H1 (cell line): ENCODE measurements around the gene DHX29. TPM values are rescaled to one million over a fixed set of nuclear protein-coding genes. Genes with fewer than 3 reads are reported as not detected.

Experiments
- CTCF ChIA-PET: fragments of 300-600 bp; sonication (Branson Sonifier 250); formaldehyde crosslinking; loops from one replicate; lab custom pipeline; 2021; ENCODE audit not compliant: partially characterized antibody; lab: Charles Lee
- POLR2A ChIA-PET: fragments of 300-600 bp; sonication (Branson Sonifier 250); formaldehyde crosslinking; loops from one replicate; lab custom pipeline; 2021; ENCODE audit warnings: inconsistent platforms; ENCODE audit not compliant: partially characterized antibody; lab: Charles Lee
- DNase-seq, 2 experiments: peaks; one replicate each; pipeline versions ENCODE4 v3.0.0 to v3.0.0-alpha.2; 2010 to 2022; ENCODE audit warnings: low spot score in 2 of 2, low read depth in 1 of 2, mixed read lengths in 1 of 2
- FAIRE-seq: peaks from 2 replicates; lab custom pipeline; 2011; peaks lifted over from hg19 to GRCh38; lab: Jason Lieb, UNC
- H2AFZ ChIP-seq: 2 replicates; pipeline ENCODE4 v1.8.1; 2012; ENCODE audit warnings: low read length, inconsistent platforms
- H2AK5ac ChIP-seq: 2 replicates; pipeline ENCODE4 v1.6.1; 2013; ENCODE audit warnings: low read depth, low read length
- H2BK120ac ChIP-seq: replicated peaks from 2 replicates; pipeline ENCODE3; 2013; ENCODE audit warnings: low read depth, low read length, inconsistent platforms
- H2BK12ac ChIP-seq: 2 replicates; pipeline ENCODE4 v1.6.1; 2013; ENCODE audit warnings: low read depth, low read length
- H2BK15ac ChIP-seq: 2 replicates; pipeline ENCODE4 v1.6.1; 2013; ENCODE audit warnings: low read length
- H2BK20ac ChIP-seq: 2 replicates; pipeline ENCODE4 v1.6.1; 2013; ENCODE audit warnings: low read length
- H2BK5ac ChIP-seq: 2 replicates; pipeline ENCODE4 v1.6.1; 2013; ENCODE audit warnings: low read depth, low read length
- H3K14ac ChIP-seq: 2 replicates; pipeline ENCODE4 v1.6.1; 2013; ENCODE audit warnings: inconsistent platforms; ENCODE audit not compliant: insufficient read length
- H3K18ac ChIP-seq: 2 replicates; pipeline ENCODE4 v1.6.1; 2013; ENCODE audit warnings: low read length; ENCODE audit errors: extremely low read depth
- H3K23ac ChIP-seq: 2 replicates; pipeline ENCODE4 v1.6.1; 2013; ENCODE audit warnings: inconsistent platforms; ENCODE audit not compliant: insufficient read length
- H3K23me2 ChIP-seq: 2 replicates; pipeline ENCODE4 v1.6.1; 2013; ENCODE audit warnings: low read depth, low read length
- H3K27ac ChIP-seq: 2 replicates; pipeline ENCODE4 v1.6.1; 2011; ENCODE audit warnings: low read depth, low read length, inconsistent platforms
- H3K27me3 ChIP-seq, 4 experiments: replicated peaks in 1 of 4; 1 replicate in 1 of 4; 2 replicates in 3 of 4; pipeline versions ENCODE4 v1.6.1 to v1.8.1; 2011 to 2013; ENCODE audit warnings: low read length in 3 of 4, mild to moderate bottlenecking in 3 of 4, inconsistent platforms in 2 of 4, mixed read lengths in 2 of 4, moderate library complexity in 1 of 4; ENCODE audit not compliant: control insufficient read depth in 3 of 4, insufficient read depth in 3 of 4; ENCODE audit errors: extremely low read depth in 1 of 4
- H3K36me3 ChIP-seq, 4 experiments: 2 replicates each; pipeline versions ENCODE4 v1.6.1 to v1.8.1; 2011 to 2013; ENCODE audit warnings: mild to moderate bottlenecking in 4 of 4, low read length in 3 of 4, moderate library complexity in 2 of 4, control low read depth in 1 of 4, inconsistent platforms in 1 of 4; ENCODE audit not compliant: insufficient read depth in 4 of 4, control insufficient read depth in 2 of 4
- H3K4ac ChIP-seq: replicated peaks from 2 replicates; pipeline ENCODE3; 2013; ENCODE audit warnings: low read length, low read depth, mixed read lengths, inconsistent platforms; ENCODE audit not compliant: insufficient read length
- H3K4me1 ChIP-seq, 4 experiments: replicated peaks in 1 of 4; 1 replicate in 1 of 4; 2 replicates in 3 of 4; pipeline versions ENCODE4 v1.6.1 to v1.8.1; 2011 to 2013; ENCODE audit warnings: low read length in 3 of 4, inconsistent platforms in 2 of 4, mixed read lengths in 1 of 4; ENCODE audit not compliant: insufficient read depth in 4 of 4, control insufficient read depth in 3 of 4
- H3K4me2 ChIP-seq, 2 experiments: 2 replicates each; pipeline versions ENCODE4 v1.6.1 to v1.8.1; 2011 to 2013; ENCODE audit warnings: low read depth in 2 of 2, low read length in 2 of 2, control low read depth in 1 of 2, inconsistent platforms in 1 of 2, mild to moderate bottlenecking in 1 of 2; ENCODE audit not compliant: insufficient read depth in 1 of 2
- H3K4me3 ChIP-seq, 4 experiments: fragments of 200-600, 300-600 bp in 1 of 4; sonication (generic), shearing (Covaris generic), sonication (Bioruptor Twin) in 1 of 4; 2 replicates each; pipeline versions ENCODE4 v1.5.1 to v1.8.1; 2011 to 2016; ENCODE audit warnings: low read length in 4 of 4, low read depth in 3 of 4, control low read depth in 2 of 4, inconsistent platforms in 2 of 4, mild to moderate bottlenecking in 2 of 4, mixed read lengths in 1 of 4, moderate library complexity in 1 of 4; ENCODE audit not compliant: insufficient read depth in 2 of 4; ENCODE audit errors: extremely low read depth in 1 of 4
- H3K56ac ChIP-seq: replicated peaks from 2 replicates; pipeline ENCODE3; 2013; ENCODE audit warnings: low read depth, mild to moderate bottlenecking, mixed read lengths, low read length, inconsistent platforms; ENCODE audit not compliant: insufficient read length
- H3K79me1 ChIP-seq: 2 replicates; pipeline ENCODE4 v1.6.1; 2013; ENCODE audit warnings: low read depth, low read length, control low read depth
- H3K79me2 ChIP-seq, 2 experiments: 2 replicates each; pipeline versions ENCODE4 v1.6.1 to v1.8.1; 2012 to 2013; ENCODE audit warnings: low read length in 2 of 2, mild to moderate bottlenecking in 2 of 2, inconsistent platforms in 1 of 2; ENCODE audit not compliant: insufficient read depth in 2 of 2, control insufficient read depth in 1 of 2
- H3K9ac ChIP-seq, 4 experiments: replicated peaks in 1 of 4; 1 replicate in 1 of 4; 2 replicates in 3 of 4; pipeline versions ENCODE4 v1.6.1 to v1.8.1; 2011 to 2013; ENCODE audit warnings: low read depth in 3 of 4, low read length in 3 of 4, control low read depth in 2 of 4, mild to moderate bottlenecking in 2 of 4, moderate library complexity in 2 of 4, inconsistent platforms in 1 of 4; ENCODE audit errors: extremely low read depth in 1 of 4
- H3K9me3 ChIP-seq, 2 experiments: 2 replicates each; pipeline versions ENCODE4 v1.6.1 to v1.8.1; 2012 to 2013; ENCODE audit warnings: mild to moderate bottlenecking in 2 of 2, moderate library complexity in 2 of 2, control low read depth in 1 of 2, inconsistent platforms in 1 of 2, low read depth in 1 of 2, low read length in 1 of 2, mixed read lengths in 1 of 2; ENCODE audit not compliant: insufficient read depth in 2 of 2
- H4K20me1 ChIP-seq, 2 experiments: replicated peaks in 1 of 2; 2 replicates each; pipeline versions ENCODE3 to v1.8.1; 2011 to 2013; ENCODE audit warnings: inconsistent platforms in 2 of 2, low read length in 2 of 2, mild to moderate bottlenecking in 1 of 2; ENCODE audit not compliant: insufficient read depth in 2 of 2, control insufficient read depth in 1 of 2
- H4K5ac ChIP-seq: 2 replicates; pipeline ENCODE4 v1.6.1; 2013; ENCODE audit warnings: low read length, low read depth, mixed read lengths, inconsistent platforms; ENCODE audit not compliant: insufficient read length
- H4K8ac ChIP-seq: 2 replicates; pipeline ENCODE4 v1.8.0; 2013; ENCODE audit warnings: mild to moderate bottlenecking, moderate library complexity, low read length, inconsistent platforms; ENCODE audit not compliant: insufficient read depth; ENCODE audit errors: extremely low read depth
- H4K91ac ChIP-seq: replicated peaks from 2 replicates; pipeline ENCODE3; 2013; ENCODE audit warnings: low read length, mixed read lengths, inconsistent platforms; ENCODE audit not compliant: insufficient read length
- CBX8 ChIP-seq: fragments of 300-800, 300-1000 bp; sonication (generic); IDR thresholded peaks from 2 replicates; pipeline ENCODE4 v1.7.1; 2016; ENCODE audit warnings: low read depth, low read length, borderline replicate concordance
- EGR1 ChIP-seq: IDR thresholded peaks from 2 replicates; pipeline ENCODE4 v1.6.1; 2011; ENCODE audit warnings: low read depth, low read length, borderline replicate concordance
- HDAC2 ChIP-seq, 2 experiments: fragments of 300-600 bp in 1 of 2; sonication (generic) in 1 of 2; IDR thresholded peaks; 2 replicates each; pipeline ENCODE4 v1.6.1; 2011 to 2012; ENCODE audit warnings: low read depth in 2 of 2, low read length in 2 of 2, mild to moderate bottlenecking in 2 of 2, moderate library complexity in 2 of 2, borderline replicate concordance in 1 of 2, inconsistent platforms in 1 of 2
- KDM5A ChIP-seq: fragments of 200-600 bp; IDR thresholded peaks from 2 replicates; pipeline ENCODE4 v1.7.1; 2012; ENCODE audit warnings: mild to moderate bottlenecking, low read length, inconsistent platforms, mixed read lengths
- POLR2A ChIP-seq, 2 experiments: IDR thresholded peaks; 1 replicate in 1 of 2; 2 replicates in 1 of 2; pipeline ENCODE4 v1.6.1; 2011; ENCODE audit warnings: low read depth in 2 of 2, low read length in 2 of 2, mild to moderate bottlenecking in 2 of 2; ENCODE audit errors: control extremely low read depth in 1 of 2
- RAD21 ChIP-seq, 2 experiments: IDR thresholded peaks in 1 of 2; conservative IDR thresholded peaks in 1 of 2; 2 replicates each; pipeline ENCODE4 v1.6.1; 2011; ENCODE audit warnings: low read depth in 2 of 2, low read length in 2 of 2, improper control_type of control experiment in 1 of 2, inconsistent platforms in 1 of 2, mild to moderate bottlenecking in 1 of 2, moderate library complexity in 1 of 2
- WGBS, 2 experiments: shearing (Covaris generic) in 1 of 2; methylation state at CpG; one replicate each; pipeline versions ENCODE4 v1.1.6 to v1.1.7; 2013 to 2015; ENCODE audit warnings: low lambda C conversion rate in 2 of 2, mixed read lengths in 2 of 2, inconsistent platforms in 1 of 2, low coverage in 1 of 2, missing lambda C conversion rate in 1 of 2; ENCODE audit not compliant: insufficient replicate concordance in 2 of 2, insufficient coverage in 1 of 2, insufficient read length in 1 of 2; ENCODE audit errors: extremely low coverage in 1 of 2, missing lambda C conversion rate in 1 of 2; 5-methylcytosine and 5-hydroxymethylcytosine counted together
- polyA plus RNA-seq, 7 experiments: library from polyadenylated mRNA; depleted of rRNA in 3 of 7; stranded (reverse) in 5 of 7; unstranded in 2 of 7; fragments of >200 nt in 5 of 7; fragments of 200-250 nt in 2 of 7; gene quantifications; 1 replicate in 5 of 7; 2 replicates in 1 of 7; 4 replicates in 1 of 7; pipeline versions ENCODE4 v1.2.1 to v1.2.3, GENCODE V29; 2011 to 2013; ENCODE audit warnings: missing spikeins in 2 of 7, mixed read lengths in 2 of 7
- total RNA-seq: library from RNA; stranded (reverse); fragmentation: NEBNext Ultra II Directional; extraction: Animal tissue kit (Norgen Biotek cat#: 25700); gene quantifications from 2 replicates; pipeline ENCODE4 v1.2.1, GENCODE V29; 2021

DHX29 gene
- total and polyA plus RNA-seq, 2 of the 8 experiments (the other 6 are each of a cell fraction or from before 2014, with no cell fraction given) = 3.4 to 32.1 TPM

- H2BK20ac ChIP-seq = no peak overlapping the region
- H2BK5ac ChIP-seq = no peak overlapping the region
- no peak overlapping the region for H2AK5ac ChIP-seq
- no peak overlapping the region for H3K4me2 ChIP-seq
- no peak overlapping the region for H2AFZ ChIP-seq
- H3K9me3 ChIP-seq = no peaks in the 10 kb centered on the region
- no peak for DNase-seq
- no peak overlapping the region for H4K91ac ChIP-seq
- H3K36me3 ChIP-seq = no peaks in the 10 kb centered on the region
- H3K79me1 ChIP-seq = no peaks in the 10 kb centered on the region
- POLR2A ChIA-PET = no interaction called here
- H3K4ac ChIP-seq = no peak overlapping the region
- no peak overlapping the region for H3K27ac ChIP-seq
- H3K4me3 ChIP-seq = no peak overlapping the region
- H3K14ac ChIP-seq = no peak overlapping the region
- H2BK15ac ChIP-seq = no peak overlapping the region
- H3K27me3 ChIP-seq = peaks cover 23 to 49% (median 43%) of the 10 kb centered on the region in 4 experiments
- H3K18ac ChIP-seq = no peak overlapping the region
- CTCF ChIA-PET = interaction anchor here (1.2 to 9.2 kb wide), 3 partner anchors 10 to 170 kb away, joined by 3 to 105 read pairs (median 7); no protein-coding TSS in a partner anchor
- peaks cover 0 to 17% (median 7%) of the 10 kb centered on the region in 4 experiments; a peak in 5 of 7 replicates for H3K4me1 ChIP-seq
- H4K8ac ChIP-seq = no peak overlapping the region
- H4K20me1 ChIP-seq = peaks cover 0 to 2% of the 10 kb centered on the region in 2 experiments
- no peak overlapping the region for H2BK12ac ChIP-seq
- no peak overlapping the region for H3K23ac ChIP-seq
- no peak for FAIRE-seq
- H3K79me2 ChIP-seq = no peaks in the 10 kb centered on the region
- WGBS, 2 experiments = 78% methylated on average over 10 of the region's 10 CpGs; no CpG with 5 or more reads in 1 of the 2 experiments
- no peak overlapping the region for H3K9ac ChIP-seq
- no peak overlapping the region for H4K5ac ChIP-seq
- no peak overlapping the region for H2BK120ac ChIP-seq
- H3K23me2 ChIP-seq = peaks cover 20% of the 10 kb centered on the region; the same call in 1 of the 2 replicates
- peak overlapping the region; percentile 10 for H3K56ac ChIP-seq
- TF ChIP-seq CBX8 (no peak), KDM5A (no peak), EGR1 (no peak), POLR2A (IDR thresholded peaks at IDR 0.05; ENCODE audit: control extremely low read depth in 1 of 2, low read depth in 2 of 2, low read length in 2 of 2) (no peak), HDAC2 (IDR thresholded peaks at IDR 0.05; ENCODE audit: borderline replicate concordance in 1 of 2, low read depth in 2 of 2, low read length in 2 of 2) (no peak), RAD21 (IDR thresholded peaks at IDR 0.05 in 1 of 2, conservative IDR thresholded peaks at IDR 0.05 in 1 of 2; ENCODE audit: low read depth in 2 of 2, low read length in 2 of 2) (no peak)
These were observed 70.7 kb downstream of the DHX29 start for GRCh38 chr5:55236800-55237199.
